ENCODE results near the gene CCDC187.

The CCDC187 gene

GRCh38 chr9:136284951-136285350 lies 18.9 kb downstream of the CCDC187 start:
- DNase-seq (ENCODE audit: low spot score): no peak

- no peak for DNase-seq (ENCODE audit: low spot score)
These were observed 19.6 kb downstream of the CCDC187 start for GRCh38 chr9:136284311-136284710.

- DNase-seq (ENCODE audit: low spot score): peak; percentile 64
These were observed 20.3 kb downstream of the CCDC187 start for GRCh38 chr9:136283291-136284235.

DNA sequence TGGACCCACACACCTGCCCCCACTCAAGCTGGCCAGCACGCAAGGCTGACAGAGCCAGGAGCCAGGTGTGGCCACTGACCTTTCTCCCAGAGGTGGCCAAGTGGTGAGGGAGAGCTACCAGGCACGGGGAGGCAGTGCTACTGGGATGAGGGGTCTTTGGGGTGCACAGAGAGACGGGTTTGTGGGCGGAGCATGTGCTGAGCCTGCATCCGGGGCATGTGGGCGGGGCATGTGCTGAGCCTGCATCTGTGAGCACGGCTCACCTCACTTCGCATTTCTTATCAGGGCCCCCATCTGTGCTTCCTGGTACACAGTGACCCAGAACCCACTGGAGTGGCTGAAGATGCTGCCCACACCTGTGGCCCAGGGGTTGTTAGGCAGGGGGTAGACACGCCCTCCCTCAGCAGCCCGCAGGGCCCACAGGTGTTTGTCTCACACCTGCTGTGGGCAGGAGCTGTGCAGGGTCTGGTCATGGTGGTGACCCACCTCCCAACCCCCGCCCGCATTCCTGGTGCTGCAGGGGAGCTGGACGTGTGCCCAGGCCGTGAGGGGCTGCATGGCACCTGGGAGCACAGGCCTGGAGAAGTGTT lies 21.5 kb downstream of the CCDC187 start:
- no peak for DNase-seq (ENCODE audit: low spot score)

DNA sequence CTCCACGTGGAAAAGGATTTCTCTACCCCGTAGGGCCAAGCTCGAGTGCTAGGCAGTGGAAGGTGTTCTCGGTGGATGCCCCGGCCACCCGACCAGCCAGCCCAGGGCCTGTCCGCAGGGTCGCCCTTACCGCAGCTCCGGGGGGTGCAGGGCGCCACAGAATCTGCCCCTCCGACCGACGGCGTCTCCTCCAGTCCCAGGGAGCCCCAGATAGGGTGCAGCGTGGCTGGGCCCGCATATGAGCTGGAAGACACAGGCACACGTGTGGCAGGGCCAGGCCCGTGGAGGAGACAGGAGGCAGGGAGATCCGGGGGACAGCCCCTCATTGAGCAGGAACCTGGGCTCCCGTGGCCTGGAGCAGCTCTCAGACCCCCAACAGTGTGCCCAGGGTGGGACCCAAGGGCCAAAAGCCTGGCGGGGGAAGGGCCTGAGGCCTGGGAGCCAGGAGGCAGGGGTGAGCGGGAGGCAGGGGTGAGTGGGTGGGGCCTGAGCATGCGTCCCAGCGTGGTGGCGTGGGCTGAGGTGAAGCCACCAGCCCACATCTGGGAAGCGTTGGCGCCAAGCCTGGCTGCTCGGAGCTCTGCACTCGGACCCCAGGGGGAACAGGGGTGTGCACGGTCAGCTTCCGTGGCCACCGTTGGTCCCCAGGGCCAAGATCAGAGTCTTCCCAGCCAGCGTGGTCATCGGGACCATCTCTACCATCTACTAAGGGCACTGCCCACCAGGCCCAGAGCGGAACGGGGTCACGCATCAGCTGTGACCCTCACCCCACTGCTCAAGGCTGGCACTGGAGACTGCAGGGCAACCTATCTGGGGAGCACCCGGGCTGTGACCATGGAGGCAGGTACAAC lies 22.2 kb downstream of the CCDC187 start:
- no peak for DNase-seq (ENCODE audit: low spot score)

GRCh38 chr9:136280535-136281315 lies 23.2 kb downstream of the CCDC187 start:
- DNase-seq (ENCODE audit: low spot score): no peak

GRCh38 chr9:136279471-136279870 lies 24.4 kb downstream of the CCDC187 start:
- DNase-seq (ENCODE audit: low spot score): no peak

GRCh38 chr9:136278894-136279293 lies 25.0 kb downstream of the CCDC187 start:
- no peak for DNase-seq (ENCODE audit: low spot score)

GRCh38 chr9:136278221-136278620 lies 25.7 kb downstream of the CCDC187 start:
- DNase-seq (ENCODE audit: low spot score): no peak

DNA sequence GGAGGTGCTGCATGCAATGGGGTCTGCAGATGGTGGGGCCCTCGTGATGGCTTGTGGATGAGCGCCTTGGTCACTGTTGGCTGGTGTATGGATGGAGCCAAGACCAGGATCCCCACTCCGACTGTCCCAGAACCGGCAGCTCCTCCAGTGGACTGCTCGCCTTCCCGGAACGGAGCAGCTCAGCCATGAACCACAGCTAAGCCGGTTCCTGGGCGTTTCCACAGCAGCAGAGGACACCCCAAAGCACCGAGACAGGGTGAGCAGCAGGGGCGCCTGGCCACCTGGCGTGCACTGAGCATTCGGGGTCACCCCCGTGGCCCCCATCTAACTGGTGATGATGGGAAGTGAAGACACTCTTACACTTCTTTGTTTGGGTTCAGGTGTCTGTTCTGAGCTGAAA lies 26.1 kb downstream of the CCDC187 start:
- DNase-seq (ENCODE audit: low spot score): no peak

GRCh38 chr9:136276716-136277115 lies 27.2 kb downstream of the CCDC187 start:
- no peak for DNase-seq (ENCODE audit: low spot score)

DNA sequence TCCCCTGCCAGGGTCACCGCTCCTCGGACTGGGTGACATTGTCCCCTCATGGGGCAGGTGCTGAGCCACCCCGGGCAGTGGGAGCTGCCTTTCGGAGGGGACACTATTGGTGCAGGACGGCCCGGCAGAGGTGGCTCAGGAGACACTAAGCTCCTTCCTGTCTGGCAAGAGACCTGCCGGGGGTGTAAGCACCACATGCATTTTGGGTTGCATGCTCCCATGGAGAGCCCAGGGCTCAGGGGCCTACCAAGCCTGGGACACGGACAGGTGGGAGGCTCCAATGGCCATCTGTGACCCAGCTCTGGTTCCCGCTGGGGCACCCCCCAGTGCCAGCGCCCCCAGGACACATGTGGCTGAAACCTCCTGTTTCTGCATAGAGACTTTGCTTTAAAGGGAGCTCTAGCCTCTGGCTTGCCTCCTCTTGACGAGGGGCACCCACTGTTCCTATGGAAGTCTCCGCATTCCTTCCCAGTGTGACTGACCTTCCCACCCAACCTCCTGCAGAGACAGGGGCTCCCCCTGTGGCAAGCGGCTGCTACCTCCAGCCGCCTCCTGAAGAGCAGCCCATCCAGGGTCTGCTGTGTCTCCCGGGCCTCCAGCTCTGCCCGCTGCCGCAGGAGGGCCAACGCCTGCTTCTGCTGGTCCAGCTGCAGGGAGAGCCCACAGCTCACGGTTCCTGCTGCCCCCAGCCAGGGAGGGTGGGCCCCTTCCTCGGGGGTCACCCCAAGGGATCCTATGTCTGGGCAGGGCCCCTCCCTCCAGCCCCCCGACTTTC lies 28.1 kb downstream of the CCDC187 start:
- DNase-seq (ENCODE audit: low spot score): peak; percentile 44

DNA sequence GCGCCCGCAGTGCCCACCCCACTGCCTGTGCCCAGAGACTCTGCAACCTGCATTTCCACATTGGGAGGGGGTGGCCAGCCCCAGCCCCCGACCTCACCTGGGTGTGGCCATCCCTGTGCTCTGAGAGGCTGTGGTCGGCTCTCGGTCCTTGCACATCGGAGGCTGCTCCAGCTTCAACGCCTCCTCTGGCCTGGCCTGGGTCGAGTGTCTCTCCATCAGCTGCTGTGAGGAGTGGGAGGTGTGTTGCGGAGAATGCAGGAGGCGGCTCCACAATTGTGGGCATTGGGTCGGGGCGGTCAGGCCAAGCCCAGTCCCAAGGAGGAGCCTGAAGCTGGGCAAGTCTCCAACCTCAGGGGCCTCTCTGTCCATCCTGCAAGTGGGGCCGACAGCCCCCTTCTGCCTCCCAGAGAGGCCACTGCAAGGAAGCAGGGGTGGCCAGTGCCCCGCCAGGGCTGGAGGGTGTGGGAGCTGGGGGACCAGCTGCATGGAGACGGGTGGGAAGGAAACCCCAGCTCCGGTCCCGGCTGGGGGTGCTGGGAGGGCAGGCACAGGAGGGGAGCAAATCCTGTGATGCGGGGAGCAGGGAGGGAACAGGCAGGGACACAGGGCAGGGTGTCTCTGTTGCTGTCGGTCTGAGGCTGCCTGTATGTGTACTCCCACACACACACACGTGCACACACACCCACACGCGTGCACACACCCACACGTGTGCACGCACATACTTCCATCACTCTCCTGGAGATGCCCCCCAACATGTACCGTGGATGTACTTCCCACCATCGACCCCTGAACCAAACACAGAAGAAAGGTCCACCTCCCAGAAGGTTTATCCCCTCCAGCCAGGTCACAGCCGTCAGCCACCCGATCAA lies 28.9 kb downstream of the CCDC187 start:
- no peak for DNase-seq (ENCODE audit: low spot score)

DNA sequence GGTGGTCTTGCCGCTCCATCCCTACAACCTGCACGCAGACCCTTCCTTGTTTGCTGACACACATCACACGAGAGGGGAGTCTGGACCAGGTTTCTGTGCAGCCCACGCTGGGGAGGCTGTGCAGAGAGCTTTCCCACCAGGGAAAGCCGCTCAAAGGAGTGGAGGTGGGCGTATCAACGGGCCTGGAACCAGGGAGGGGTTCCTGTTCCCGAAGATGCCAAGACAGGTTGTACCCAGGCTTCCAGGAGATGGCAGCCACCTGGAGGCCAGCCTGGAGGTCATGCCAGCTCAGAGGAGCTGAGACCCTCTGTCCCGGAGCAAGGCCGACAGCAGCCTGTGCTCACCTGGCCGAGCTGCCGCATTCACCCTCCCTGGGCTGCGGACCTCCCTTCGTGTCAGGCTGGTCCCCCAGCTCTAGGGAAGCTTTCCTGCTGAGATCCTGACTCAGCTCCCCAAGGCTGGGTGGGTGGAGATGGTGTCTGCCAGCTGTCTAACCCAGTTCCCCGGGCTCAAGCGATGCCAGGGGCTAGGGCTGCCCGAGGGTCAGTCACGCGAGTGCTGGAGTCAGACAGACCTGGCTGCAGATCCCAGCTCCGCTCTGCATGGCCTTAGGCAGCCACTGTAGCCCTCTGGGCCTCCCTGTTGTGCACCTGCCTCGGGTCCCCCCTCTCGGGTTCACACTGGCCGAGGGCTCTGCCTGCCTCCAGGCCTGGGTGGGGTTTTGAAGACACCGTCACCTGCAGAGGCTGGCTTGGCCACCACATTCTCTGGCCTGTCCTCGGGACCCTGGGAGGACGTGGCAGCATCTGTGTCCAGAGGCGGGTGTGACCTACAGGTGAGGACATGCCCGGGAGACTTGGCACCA lies 29.7 kb downstream of the CCDC187 start:
- DNase-seq (ENCODE audit: low spot score): no peak

- DNase-seq (ENCODE audit: low spot score): no peak
These were observed 30.5 kb downstream of the CCDC187 start for GRCh38 chr9:136273244-136273865.

GRCh38 chr9:136270173-136270705 lies 33.7 kb downstream of the CCDC187 start:
- DNase-seq (ENCODE audit: low spot score): no peak

- DNase-seq (ENCODE audit: low spot score): no peak
These were observed 35.2 kb downstream of the CCDC187 start for GRCh38 chr9:136268735-136269134.

- DNase-seq (ENCODE audit: low spot score): peak; percentile 79
These were observed 35.6 kb downstream of the CCDC187 start for GRCh38 chr9:136268318-136268717.

Data from SK-N-DZ (cell line).